Measurements from ENCODE around the gene MSH5.
A peak's percentile ranks its signal among the peaks of the same experiment; 100 is the strongest.

MSH5 gene

GRCh38 chr6:31762356-31762755 lies 22.6 kb downstream of the MSH5 start, which contains the start of gene SAPCD1:
SAPCD1 (plus strand) TSS chr6:31762656; CDS start chr6:31763055, 399 bp downstream.
- Histone ChIP-seq H3K27ac (ENCODE audit: low read depth, low read length) (no peak within 1 kb of the TSS), H3K36me3 (ENCODE audit: insufficient read depth, low read length) (no peaks in the 10 kb centered on the region), H3K4me3 (ENCODE audit: low read depth, low read length) (no peak within 1 kb of the TSS), H2AFZ (ENCODE audit: low read length, unreplicated experiment) (no peak within 1 kb of the TSS), H3K27me3 (ENCODE audit: insufficient read depth, low read length) (no peaks in the 10 kb centered on the region), H3K4me1 (ENCODE audit: control insufficient read depth, insufficient read depth, low read length, unreplicated experiment) (peaks cover 6% of the 10 kb centered on the region), H3K79me2 (ENCODE audit: control insufficient read depth, insufficient read depth, low read length, unreplicated experiment) (no peaks in the 10 kb centered on the region)

DNA sequence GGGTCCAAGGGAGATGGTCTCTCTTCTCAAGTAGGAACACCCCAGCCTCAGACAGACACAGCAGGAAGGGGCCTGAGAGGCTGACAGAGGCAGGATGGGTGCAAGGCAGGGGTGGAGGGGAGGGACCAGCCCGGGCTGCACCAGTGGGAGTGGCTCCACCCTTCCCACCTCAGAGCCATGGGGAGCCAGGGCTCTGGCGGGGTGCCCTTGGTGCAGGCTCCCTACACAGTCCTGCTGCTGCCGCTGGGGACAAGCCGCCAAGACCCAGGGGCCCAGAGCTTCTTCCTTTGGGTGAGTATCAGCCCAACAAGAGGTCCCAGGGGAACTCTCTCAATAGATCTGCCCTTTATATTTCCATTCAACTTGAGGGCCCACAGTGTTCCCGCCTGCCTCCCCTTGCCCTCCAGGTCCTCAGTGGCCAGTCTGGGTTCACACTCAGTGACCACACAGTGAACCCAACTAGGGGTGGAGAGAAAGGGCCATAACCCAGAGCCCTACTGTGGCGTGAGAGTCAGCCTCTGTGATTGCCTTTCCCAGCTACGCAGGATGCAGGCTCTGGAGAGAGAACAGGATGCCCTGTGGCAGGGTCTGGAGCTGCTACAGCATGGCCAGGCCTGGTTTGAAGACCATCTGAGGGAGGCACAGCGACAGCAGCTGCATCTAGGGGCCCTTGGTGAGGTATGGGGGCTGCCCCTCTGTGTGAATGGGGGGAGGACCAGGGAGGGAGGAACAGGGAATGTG lies 23.2 kb downstream of the MSH5 start:
- H3K79me2 ChIP-seq (ENCODE audit: control insufficient read depth, insufficient read depth, low read length, unreplicated experiment) = no peaks in the 10 kb centered on the region
- no peak overlapping the region for H3K27ac ChIP-seq (ENCODE audit: low read depth, low read length)
- H3K36me3 ChIP-seq (ENCODE audit: insufficient read depth, low read length) = no peaks in the 10 kb centered on the region
- H3K4me1 ChIP-seq (ENCODE audit: control insufficient read depth, insufficient read depth, low read length, unreplicated experiment) = peaks cover 6% of the 10 kb centered on the region
- H2AFZ ChIP-seq (ENCODE audit: low read length, unreplicated experiment) = no peak overlapping the region
- no peak overlapping the region for H3K4me3 ChIP-seq (ENCODE audit: low read depth, low read length)
- H3K27me3 ChIP-seq (ENCODE audit: insufficient read depth, low read length) = no peaks in the 10 kb centered on the region

GRCh38 chr6:31763619-31763940 lies 23.8 kb downstream of the MSH5 start:
- Histone ChIP-seq H3K27me3 (ENCODE audit: insufficient read depth, low read length) (no peaks in the 10 kb centered on the region), H3K4me1 (ENCODE audit: control insufficient read depth, insufficient read depth, low read length, unreplicated experiment) (peaks cover 6% of the 10 kb centered on the region), H2AFZ (ENCODE audit: low read length, unreplicated experiment) (no peak overlapping the region), H3K79me2 (ENCODE audit: control insufficient read depth, insufficient read depth, low read length, unreplicated experiment) (no peaks in the 10 kb centered on the region), H3K27ac (ENCODE audit: low read depth, low read length) (no peak overlapping the region), H3K4me3 (ENCODE audit: low read depth, low read length) (no peak overlapping the region), H3K36me3 (ENCODE audit: insufficient read depth, low read length) (no peaks in the 10 kb centered on the region)

DNA sequence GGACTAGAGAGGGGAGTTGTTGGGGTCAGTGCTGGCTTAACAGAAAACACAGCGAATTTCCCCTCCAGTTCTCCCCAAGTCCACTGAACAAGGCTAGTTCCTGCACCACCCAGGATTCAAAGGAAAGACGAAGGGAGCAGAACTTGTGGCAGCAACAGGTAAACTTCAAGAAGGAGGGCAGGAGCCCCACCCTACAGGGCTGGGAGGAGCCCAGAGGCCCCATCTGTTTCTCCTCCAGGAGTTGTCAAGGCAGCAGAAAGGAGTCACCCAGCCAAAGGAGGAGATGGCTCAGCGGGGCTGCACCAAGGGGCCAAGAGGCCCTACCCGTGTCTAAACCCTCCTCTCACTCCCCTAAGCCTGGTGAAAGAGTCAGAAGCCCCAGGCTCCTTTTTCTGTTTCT lies 24.4 kb downstream of the MSH5 start:
- H3K36me3 ChIP-seq (ENCODE audit: insufficient read depth, low read length) = no peaks in the 10 kb centered on the region
- no peaks in the 10 kb centered on the region for H3K79me2 ChIP-seq (ENCODE audit: control insufficient read depth, insufficient read depth, low read length, unreplicated experiment)
- H2AFZ ChIP-seq (ENCODE audit: low read length, unreplicated experiment) = no peak overlapping the region
- no peak overlapping the region for H3K27ac ChIP-seq (ENCODE audit: low read depth, low read length)
- no peak overlapping the region for H3K4me3 ChIP-seq (ENCODE audit: low read depth, low read length)
- H3K27me3 ChIP-seq (ENCODE audit: insufficient read depth, low read length) = no peaks in the 10 kb centered on the region
- peaks cover 6% of the 10 kb centered on the region for H3K4me1 ChIP-seq (ENCODE audit: control insufficient read depth, insufficient read depth, low read length, unreplicated experiment)

GRCh38 chr6:31765559-31765909 lies 25.7 kb downstream of the MSH5 start:
- Histone ChIP-seq H2AFZ (ENCODE audit: low read length, unreplicated experiment) (no peak overlapping the region), H3K79me2 (ENCODE audit: control insufficient read depth, insufficient read depth, low read length, unreplicated experiment) (no peaks in the 10 kb centered on the region), H3K27ac (ENCODE audit: low read depth, low read length) (no peak overlapping the region), H3K4me1 (ENCODE audit: control insufficient read depth, insufficient read depth, low read length, unreplicated experiment) (peaks cover 6% of the 10 kb centered on the region), H3K27me3 (ENCODE audit: insufficient read depth, low read length) (no peaks in the 10 kb centered on the region), H3K4me3 (ENCODE audit: low read depth, low read length) (no peak overlapping the region), H3K36me3 (ENCODE audit: insufficient read depth, low read length) (no peaks in the 10 kb centered on the region)

DNA sequence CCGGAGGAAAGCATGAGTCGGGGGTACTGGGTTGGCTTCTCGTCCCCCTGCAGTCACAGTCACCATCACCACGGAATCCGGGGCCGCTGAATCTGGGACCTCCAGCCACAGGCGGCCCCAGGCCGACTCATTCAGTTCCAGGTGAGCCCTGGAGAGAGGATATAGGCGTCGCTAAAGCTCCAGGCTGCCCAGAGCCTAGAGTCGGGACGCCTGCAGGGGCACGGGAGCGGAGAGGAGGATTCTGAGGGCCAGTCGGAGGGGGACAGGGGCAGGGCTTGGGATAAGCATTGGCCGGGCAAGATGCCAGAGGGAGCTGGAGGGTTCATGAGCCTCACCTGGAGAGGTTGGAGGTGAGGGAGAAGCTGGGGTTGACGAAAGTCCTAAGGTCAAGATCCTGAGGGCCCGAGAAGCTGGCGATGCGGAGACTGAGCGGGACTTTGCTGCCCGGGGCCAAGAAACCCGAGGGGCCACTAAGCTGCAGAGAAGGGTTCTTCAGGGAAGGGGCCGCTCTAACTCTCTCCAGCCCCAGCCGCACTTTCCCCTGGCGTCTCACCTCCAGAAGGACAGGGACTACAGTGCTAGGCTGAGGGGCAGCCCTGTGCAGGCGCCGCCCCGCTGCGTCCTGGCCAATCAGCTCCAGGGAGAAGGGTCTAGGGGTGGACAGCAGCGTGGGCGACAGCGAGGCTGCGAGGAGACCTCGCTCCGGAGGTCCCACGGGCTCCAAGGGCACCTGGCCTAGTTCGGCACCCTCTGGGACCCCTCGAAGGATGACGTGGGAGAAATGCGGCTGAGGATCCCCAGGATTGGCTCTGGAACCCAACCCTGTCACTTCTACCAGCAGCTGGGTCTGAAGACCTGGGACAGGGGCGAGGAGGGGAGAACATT lies 26.3 kb downstream of the MSH5 start:
- H2AFZ ChIP-seq (ENCODE audit: low read length, unreplicated experiment) = peak overlapping the region; percentile 19
- no peak overlapping the region for H3K27ac ChIP-seq (ENCODE audit: low read depth, low read length)
- no peaks in the 10 kb centered on the region for H3K36me3 ChIP-seq (ENCODE audit: insufficient read depth, low read length)
- peaks cover 6% of the 10 kb centered on the region for H3K4me1 ChIP-seq (ENCODE audit: control insufficient read depth, insufficient read depth, low read length, unreplicated experiment)
- H3K4me3 ChIP-seq (ENCODE audit: low read depth, low read length) = peak overlapping the region; percentile 34; the same call in 1 of the 2 replicates
- no peaks in the 10 kb centered on the region for H3K27me3 ChIP-seq (ENCODE audit: insufficient read depth, low read length)
- H3K79me2 ChIP-seq (ENCODE audit: control insufficient read depth, insufficient read depth, low read length, unreplicated experiment) = no peaks in the 10 kb centered on the region

DNA sequence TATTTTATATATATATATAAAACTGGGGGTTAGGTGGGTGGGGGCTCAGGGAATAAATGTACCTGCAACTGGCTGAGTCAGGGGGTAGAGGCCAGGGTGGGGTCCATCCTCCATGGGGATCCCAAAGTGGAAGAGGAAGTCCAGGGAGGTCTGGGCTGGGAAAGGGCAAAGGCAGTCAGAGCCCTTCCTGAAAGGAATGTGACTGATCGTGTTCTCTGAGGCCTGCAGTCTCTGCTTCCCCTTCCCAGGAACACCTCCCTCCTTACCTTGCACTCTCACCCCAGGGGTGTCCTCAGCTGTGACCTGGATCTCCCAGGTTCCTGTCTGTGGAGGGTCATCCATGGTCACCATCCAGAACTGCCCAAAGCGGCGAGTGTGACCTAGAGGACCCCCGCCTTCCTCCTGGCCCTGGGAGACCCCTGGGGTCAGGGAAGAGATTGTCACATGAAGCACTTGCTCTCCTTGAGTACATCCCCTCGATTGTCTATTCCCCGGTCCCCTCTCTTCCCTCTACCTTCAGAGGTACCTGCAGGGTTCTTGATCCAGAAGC lies 27.4 kb downstream of the MSH5 start:
- no peaks in the 10 kb centered on the region for H3K27me3 ChIP-seq (ENCODE audit: insufficient read depth, low read length)
- H3K27ac ChIP-seq (ENCODE audit: low read depth, low read length) = no peak overlapping the region
- no peaks in the 10 kb centered on the region for H3K79me2 ChIP-seq (ENCODE audit: control insufficient read depth, insufficient read depth, low read length, unreplicated experiment)
- H2AFZ ChIP-seq (ENCODE audit: low read length, unreplicated experiment) = no peak overlapping the region
- H3K4me3 ChIP-seq (ENCODE audit: low read depth, low read length) = no peak overlapping the region
- H3K36me3 ChIP-seq (ENCODE audit: insufficient read depth, low read length) = no peaks in the 10 kb centered on the region
- peaks cover 6% of the 10 kb centered on the region for H3K4me1 ChIP-seq (ENCODE audit: control insufficient read depth, insufficient read depth, low read length, unreplicated experiment)

DNA sequence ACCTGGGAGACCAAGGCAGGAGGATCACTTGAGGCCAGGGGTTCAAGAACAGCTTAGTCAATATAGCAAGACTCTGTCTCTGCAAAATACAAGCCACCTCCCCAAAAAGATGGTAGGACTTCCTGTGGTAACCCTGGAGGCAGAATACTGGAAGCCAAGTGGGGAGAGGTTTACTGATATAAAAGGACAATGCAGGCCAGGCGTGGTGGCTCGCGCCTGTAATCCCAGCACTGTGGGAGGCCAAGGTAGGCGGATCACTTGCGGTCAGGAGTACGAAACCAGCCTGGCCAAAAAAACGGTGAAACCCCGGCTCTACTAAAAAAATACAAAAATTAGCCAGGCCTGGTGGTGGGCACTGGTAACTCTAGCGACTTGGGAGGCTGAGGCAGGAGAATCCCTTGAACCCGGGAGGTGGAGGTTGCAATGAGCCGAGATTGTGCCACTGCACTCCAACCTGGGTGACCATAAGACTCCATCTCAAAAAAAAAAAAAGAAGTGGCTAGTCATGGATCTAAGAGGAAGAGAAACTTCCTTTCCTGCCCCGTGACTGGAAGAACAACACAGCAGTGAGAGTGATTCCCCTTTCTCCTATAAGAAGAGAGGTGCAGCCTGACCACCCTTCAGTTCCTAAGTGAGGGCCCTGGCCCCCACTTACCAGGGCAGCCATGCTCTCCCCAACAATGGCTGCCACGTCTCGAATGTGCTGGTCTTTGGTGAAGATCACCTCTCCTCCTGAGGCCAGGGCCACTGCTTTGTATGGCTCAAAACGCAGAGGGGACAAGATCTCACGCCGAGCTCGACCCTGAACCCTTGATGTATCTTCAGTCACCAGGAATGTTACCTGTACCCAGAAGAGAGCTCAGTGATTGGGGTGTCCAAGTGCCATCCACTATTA lies 28.8 kb downstream of the MSH5 start:
- Histone ChIP-seq H2AFZ (ENCODE audit: low read length, unreplicated experiment) (no peak overlapping the region), H3K4me3 (ENCODE audit: low read depth, low read length) (no peak overlapping the region), H3K27ac (ENCODE audit: low read depth, low read length) (no peak overlapping the region), H3K36me3 (ENCODE audit: insufficient read depth, low read length) (no peaks in the 10 kb centered on the region), H3K27me3 (ENCODE audit: insufficient read depth, low read length) (no peaks in the 10 kb centered on the region), H3K79me2 (ENCODE audit: control insufficient read depth, insufficient read depth, low read length, unreplicated experiment) (no peaks in the 10 kb centered on the region), H3K4me1 (ENCODE audit: control insufficient read depth, insufficient read depth, low read length, unreplicated experiment) (no peaks in the 10 kb centered on the region)

GRCh38 chr6:31769684-31770371 lies 30.0 kb downstream of the MSH5 start:
- Histone ChIP-seq H3K27me3 (ENCODE audit: insufficient read depth, low read length) (no peaks in the 10 kb centered on the region), H3K27ac (ENCODE audit: low read depth, low read length) (no peak overlapping the region), H3K4me1 (ENCODE audit: control insufficient read depth, insufficient read depth, low read length, unreplicated experiment) (no peaks in the 10 kb centered on the region), H3K4me3 (ENCODE audit: low read depth, low read length) (no peak overlapping the region), H3K79me2 (ENCODE audit: control insufficient read depth, insufficient read depth, low read length, unreplicated experiment) (no peaks in the 10 kb centered on the region), H3K36me3 (ENCODE audit: insufficient read depth, low read length) (no peaks in the 10 kb centered on the region), H2AFZ (ENCODE audit: low read length, unreplicated experiment) (no peak overlapping the region)

GRCh38 chr6:31770860-31771259 lies 31.1 kb downstream of the MSH5 start:
- no peaks in the 10 kb centered on the region for H3K79me2 ChIP-seq (ENCODE audit: control insufficient read depth, insufficient read depth, low read length, unreplicated experiment)
- no peak overlapping the region for H3K4me3 ChIP-seq (ENCODE audit: low read depth, low read length)
- H3K36me3 ChIP-seq (ENCODE audit: insufficient read depth, low read length) = no peaks in the 10 kb centered on the region
- no peaks in the 10 kb centered on the region for H3K4me1 ChIP-seq (ENCODE audit: control insufficient read depth, insufficient read depth, low read length, unreplicated experiment)
- H3K27ac ChIP-seq (ENCODE audit: low read depth, low read length) = no peak overlapping the region
- H2AFZ ChIP-seq (ENCODE audit: low read length, unreplicated experiment) = no peak overlapping the region
- H3K27me3 ChIP-seq (ENCODE audit: insufficient read depth, low read length) = no peaks in the 10 kb centered on the region
